SK-N-SH treated with all-trans-retinoic acid at 6 μM for 48 hours (cell line): ENCODE results near the gene SLC7A10.
A peak's percentile ranks its signal among the peaks of the same experiment; 100 is the strongest.

Experiments used
- ATAC-seq: fragments of 200-7000 bp; cut with Tn5 transposase; 3 replicates; pipeline ENCODE4 v1.9.1; 2020; ENCODE audit warnings: mild to moderate bottlenecking, moderate library complexity
- ARNTL ChIP-seq: fragments of 450-650 bp; formaldehyde crosslinking; IDR thresholded peaks from 2 replicates; pipeline ENCODE4 v1.5.0; 2020; ENCODE audit warnings: low read depth, mild to moderate bottlenecking, moderate library complexity, borderline replicate concordance
- BACH2 ChIP-seq: fragments of 250-450 bp; sonication (Bioruptor Pico); IDR thresholded peaks from 2 replicates; pipeline ENCODE4 v1.9.0; 2021; ENCODE audit warnings: mild to moderate bottlenecking, borderline replicate concordance
- CREB5 ChIP-seq: fragments of 250-450 bp; sonication (Bioruptor Pico); IDR thresholded peaks from 2 replicates; pipeline ENCODE4 v1.5.1; 2020; ENCODE audit warnings: low read depth, mild to moderate bottlenecking, moderate library complexity
- CSDC2 ChIP-seq: fragments of 250-450 bp; sonication (Bioruptor Pico); IDR thresholded peaks from 2 replicates; pipeline ENCODE4 v1.5.0; 2020; ENCODE audit warnings: mild to moderate bottlenecking, moderate library complexity
- CSRNP3 ChIP-seq: fragments of 250-450 bp; sonication (Bioruptor Pico); IDR thresholded peaks from 2 replicates; pipeline ENCODE4 v1.5.1; 2021; ENCODE audit warnings: mild to moderate bottlenecking, moderate library complexity
- ESRRG ChIP-seq: fragments of 250-450 bp; sonication (Bioruptor Pico); IDR thresholded peaks from 2 replicates; pipeline ENCODE4 v1.6.1; 2021; ENCODE audit warnings: mild to moderate bottlenecking
- GLIS3 ChIP-seq: fragments of 250-450 bp; sonication (Bioruptor Pico); IDR thresholded peaks from 2 replicates; pipeline ENCODE4 v1.5.0; 2020; ENCODE audit warnings: mild to moderate bottlenecking, moderate library complexity
- OSR1 ChIP-seq: fragments of 250-450 bp; sonication (Bioruptor Pico); IDR thresholded peaks from 2 replicates; pipeline ENCODE4 v1.8.0; 2022; ENCODE audit warnings: moderate library complexity, mild to moderate bottlenecking, inconsistent platforms
- RARB ChIP-seq: fragments of 250-450 bp; sonication (Bioruptor Pico); IDR thresholded peaks from 2 replicates; pipeline ENCODE4 v1.8.0; 2021; ENCODE audit warnings: mild to moderate bottlenecking, moderate library complexity
- TCF4 ChIP-seq: fragments of 250-450 bp; sonication (Bioruptor Pico); IDR thresholded peaks from 2 replicates; pipeline ENCODE4 v1.8.0; 2021; ENCODE audit warnings: mild to moderate bottlenecking, moderate library complexity, borderline replicate concordance
- TOX ChIP-seq: fragments of 250-450 bp; sonication (Bioruptor Pico); IDR thresholded peaks from 2 replicates; pipeline ENCODE4 v1.8.0; 2021; ENCODE audit warnings: mild to moderate bottlenecking, moderate library complexity, borderline replicate concordance
- ZC3H10 ChIP-seq: fragments of 250-450 bp; sonication (Bioruptor Pico); IDR thresholded peaks from 2 replicates; pipeline ENCODE4 v1.5.1; 2021; ENCODE audit warnings: mild to moderate bottlenecking, moderate library complexity
- ZFP3 ChIP-seq: fragments of 250-450 bp; sonication (Bioruptor Pico); IDR thresholded peaks from 2 replicates; pipeline ENCODE4 v1.5.0; 2020; ENCODE audit warnings: mild to moderate bottlenecking, moderate library complexity
- ZFP30 ChIP-seq: fragments of 450-650 bp; formaldehyde crosslinking; IDR thresholded peaks from 2 replicates; pipeline ENCODE4 v1.5.0; 2022; ENCODE audit warnings: mild to moderate bottlenecking, moderate library complexity
- ZNF565 ChIP-seq: fragments of 450-650 bp; formaldehyde crosslinking; conservative IDR thresholded peaks from 2 replicates; pipeline ENCODE4 v1.5.0; 2020; ENCODE audit warnings: low read depth, mild to moderate bottlenecking, moderate library complexity
- ZNF70 ChIP-seq: fragments of 450-650 bp; formaldehyde crosslinking; IDR thresholded peaks from 2 replicates; pipeline ENCODE4 v1.5.0; 2020; ENCODE audit warnings: mild to moderate bottlenecking, moderate library complexity
- ZNF8 ChIP-seq: fragments of 450-650 bp; formaldehyde crosslinking; IDR thresholded peaks from 2 replicates; pipeline ENCODE4 v1.5.0; 2020; ENCODE audit warnings: mild to moderate bottlenecking, moderate library complexity
- TF ChIP-seq, protein P1 (sequence below): fragments of 250-450 bp; sonication (Bioruptor Pico); IDR thresholded peaks from 2 replicates; pipeline ENCODE4 v1.8.0; 2021; ENCODE audit warnings: low read depth, mild to moderate bottlenecking, moderate library complexity, borderline replicate concordance
- TF ChIP-seq, protein P2 (sequence below): fragments of 250-450 bp; sonication (Bioruptor Pico); IDR thresholded peaks from 2 replicates; pipeline ENCODE4 v1.5.0; 2020; ENCODE audit warnings: mild to moderate bottlenecking, moderate library complexity

The SLC7A10 gene

GRCh38 chr19:33214596-33214995 is 11.1 kb downstream of the SLC7A10 start:
- TF ChIP-seq ZFP30 (no peak), OSR1 (CRISPR knock-in tag) (no peak), CREB5 (CRISPR knock-in tag) (no peak), ARNTL (CRISPR knock-in tag) (no peak), ZC3H10 (CRISPR knock-in tag) (no peak), ZNF565 (no peak), CSDC2 (CRISPR knock-in tag) (no peak), RARB (CRISPR knock-in tag) (no peak), CSRNP3 (CRISPR knock-in tag) (no peak)
- TF ChIP-seq, protein P1, sequence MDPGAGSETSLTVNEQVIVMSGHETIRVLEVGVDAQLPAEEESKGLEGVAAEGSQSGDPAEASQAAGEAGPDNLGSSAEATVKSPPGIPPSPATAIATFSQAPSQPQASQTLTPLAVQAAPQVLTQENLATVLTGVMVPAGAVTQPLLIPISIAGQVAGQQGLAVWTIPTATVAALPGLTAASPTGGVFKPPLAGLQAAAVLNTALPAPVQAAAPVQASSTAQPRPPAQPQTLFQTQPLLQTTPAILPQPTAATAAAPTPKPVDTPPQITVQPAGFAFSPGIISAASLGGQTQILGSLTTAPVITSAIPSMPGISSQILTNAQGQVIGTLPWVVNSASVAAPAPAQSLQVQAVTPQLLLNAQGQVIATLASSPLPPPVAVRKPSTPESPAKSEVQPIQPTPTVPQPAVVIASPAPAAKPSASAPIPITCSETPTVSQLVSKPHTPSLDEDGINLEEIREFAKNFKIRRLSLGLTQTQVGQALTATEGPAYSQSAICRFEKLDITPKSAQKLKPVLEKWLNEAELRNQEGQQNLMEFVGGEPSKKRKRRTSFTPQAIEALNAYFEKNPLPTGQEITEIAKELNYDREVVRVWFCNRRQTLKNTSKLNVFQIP (CRISPR knock-in tag) = no peak
- ATAC-seq = peak; percentile 77

GRCh38 chr19:33212436-33213172 is 13.0 kb downstream of the SLC7A10 start:
- no peak for ATAC-seq
- TF ChIP-seq ARNTL (CRISPR knock-in tag) = no peak
- TF ChIP-seq ZFP30 = no peak
- TF ChIP-seq RARB (CRISPR knock-in tag) = no peak
- TF ChIP-seq BACH2 (CRISPR knock-in tag) = no peak
- no peak for TF ChIP-seq GLIS3 (CRISPR knock-in tag)
- TF ChIP-seq ZC3H10 (CRISPR knock-in tag) = no peak
- TF ChIP-seq CREB5 (CRISPR knock-in tag) = no peak
- no peak for TF ChIP-seq ESRRG (CRISPR knock-in tag)
- no peak for TF ChIP-seq ZNF8 (CRISPR knock-in tag)
- no peak for TF ChIP-seq TOX
- TF ChIP-seq, protein P1 (CRISPR knock-in tag) = no peak
- TF ChIP-seq OSR1 (CRISPR knock-in tag) = no peak
- no peak for TF ChIP-seq ZNF70 (CRISPR knock-in tag)
- no peak for TF ChIP-seq ZFP3 (CRISPR knock-in tag)
- TF ChIP-seq, protein P2, sequence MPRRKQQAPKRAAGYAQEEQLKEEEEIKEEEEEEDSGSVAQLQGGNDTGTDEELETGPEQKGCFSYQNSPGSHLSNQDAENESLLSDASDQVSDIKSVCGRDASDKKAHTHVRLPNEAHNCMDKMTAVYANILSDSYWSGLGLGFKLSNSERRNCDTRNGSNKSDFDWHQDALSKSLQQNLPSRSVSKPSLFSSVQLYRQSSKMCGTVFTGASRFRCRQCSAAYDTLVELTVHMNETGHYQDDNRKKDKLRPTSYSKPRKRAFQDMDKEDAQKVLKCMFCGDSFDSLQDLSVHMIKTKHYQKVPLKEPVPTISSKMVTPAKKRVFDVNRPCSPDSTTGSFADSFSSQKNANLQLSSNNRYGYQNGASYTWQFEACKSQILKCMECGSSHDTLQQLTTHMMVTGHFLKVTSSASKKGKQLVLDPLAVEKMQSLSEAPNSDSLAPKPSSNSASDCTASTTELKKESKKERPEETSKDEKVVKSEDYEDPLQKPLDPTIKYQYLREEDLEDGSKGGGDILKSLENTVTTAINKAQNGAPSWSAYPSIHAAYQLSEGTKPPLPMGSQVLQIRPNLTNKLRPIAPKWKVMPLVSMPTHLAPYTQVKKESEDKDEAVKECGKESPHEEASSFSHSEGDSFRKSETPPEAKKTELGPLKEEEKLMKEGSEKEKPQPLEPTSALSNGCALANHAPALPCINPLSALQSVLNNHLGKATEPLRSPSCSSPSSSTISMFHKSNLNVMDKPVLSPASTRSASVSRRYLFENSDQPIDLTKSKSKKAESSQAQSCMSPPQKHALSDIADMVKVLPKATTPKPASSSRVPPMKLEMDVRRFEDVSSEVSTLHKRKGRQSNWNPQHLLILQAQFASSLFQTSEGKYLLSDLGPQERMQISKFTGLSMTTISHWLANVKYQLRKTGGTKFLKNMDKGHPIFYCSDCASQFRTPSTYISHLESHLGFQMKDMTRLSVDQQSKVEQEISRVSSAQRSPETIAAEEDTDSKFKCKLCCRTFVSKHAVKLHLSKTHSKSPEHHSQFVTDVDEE = no peak
- no peak for TF ChIP-seq TCF4 (CRISPR knock-in tag)
- no peak for TF ChIP-seq ZNF565
